ENCODE measurements around the gene ITGB4. TPM values are rescaled to one million over a fixed set of nuclear protein-coding genes. Genes with fewer than 3 reads are reported as not detected.
A peak's percentile ranks its signal among the peaks of the same experiment; 100 is the strongest.

ITGB4 gene
- polyA plus RNA-seq, 3 donors from 2014 or later, result 0.24 TPM; not detected in 2

- no peak for DNase-seq
- Mint-ChIP-seq H3K4me1 (no peaks in the 10 kb centered on the region), H3K27ac (no peak overlapping the region), H3K36me3 (peaks cover 8 to 54% (median 17%) of the 10 kb centered on the region in 3 donors), H3K27me3 (ENCODE audit: low read depth in 3 of 3) (peaks cover 2 to 3% (median 2%) of the 10 kb centered on the region in 3 donors), H3K4me3 (no peak overlapping the region), H3K9me3 (no peaks in the 10 kb centered on the region)
These were observed 16.0 kb upstream of the ITGB4 start for GRCh38 chr17:75704963-75705875.

DNA sequence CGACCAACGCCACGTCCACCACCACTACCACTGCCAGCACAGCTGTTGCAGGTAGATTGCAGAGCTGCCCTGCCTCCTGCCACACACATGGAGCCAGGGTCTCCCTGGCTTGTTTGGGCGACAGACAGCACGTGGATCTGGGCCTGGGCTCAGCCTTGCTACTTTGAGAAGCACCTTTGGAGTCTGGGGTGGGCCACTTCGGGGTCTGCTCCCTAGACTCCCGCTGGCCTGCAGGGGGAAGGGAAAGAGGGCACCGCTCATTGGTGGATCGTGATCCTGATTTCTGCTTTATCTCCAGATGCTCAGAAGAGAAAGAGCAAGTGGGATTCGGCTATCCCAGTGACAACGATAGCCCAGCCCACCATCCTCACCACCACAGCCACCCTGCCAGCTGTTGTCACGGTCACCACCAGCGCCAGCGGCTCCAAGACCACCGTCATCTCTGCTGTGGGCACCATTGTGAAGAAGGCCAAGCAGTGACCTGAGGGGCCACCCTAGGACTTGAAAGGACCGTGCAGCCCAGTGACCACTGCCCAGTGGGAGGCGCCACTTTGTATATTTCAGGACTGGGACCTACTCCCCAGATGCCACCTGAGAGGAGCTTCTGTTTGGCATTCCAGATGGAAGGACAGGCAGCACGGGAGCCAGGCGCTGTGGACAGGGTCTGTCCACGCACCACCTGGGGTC, 15.1 kb upstream of the ITGB4 start:
- peaks cover 8 to 46% (median 17%) of the 10 kb centered on the region in 3 donors for H3K36me3 Mint-ChIP-seq
- H3K4me1 Mint-ChIP-seq, result no peaks in the 10 kb centered on the region
- DNase-seq, result no peak
- no peak overlapping the region for H3K27ac Mint-ChIP-seq
- H3K9me3 Mint-ChIP-seq, result no peaks in the 10 kb centered on the region
- no peak overlapping the region for H3K4me3 Mint-ChIP-seq
- H3K27me3 Mint-ChIP-seq (ENCODE audit: low read depth in 3 of 3), result peaks cover 0 to 3% (median 2%) of the 10 kb centered on the region in 3 donors

DNA sequence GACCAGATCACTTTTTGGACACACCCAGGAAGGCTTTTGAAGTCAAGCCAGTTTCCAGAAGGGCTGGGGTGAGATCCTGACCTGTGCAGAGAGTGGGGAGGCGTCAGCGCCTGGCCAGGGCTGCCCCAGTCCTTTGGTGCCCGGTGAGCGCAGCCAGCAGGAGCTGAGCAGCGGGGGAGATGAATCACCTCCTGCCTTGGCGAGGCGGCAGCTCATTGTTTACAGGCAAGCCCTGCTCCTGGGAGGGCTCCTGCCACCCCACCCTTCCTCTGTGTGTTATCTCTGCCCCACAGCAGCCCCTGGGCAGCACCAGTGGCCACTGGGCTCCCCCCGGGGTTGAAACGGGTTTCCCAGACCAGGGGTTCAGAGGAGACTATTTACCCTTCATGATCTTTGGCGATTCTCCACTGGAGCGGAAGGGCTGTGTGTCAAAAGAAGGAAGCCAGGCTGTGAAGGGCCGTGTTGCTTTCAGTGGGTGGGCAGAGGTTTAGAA, 14.1 kb upstream of the ITGB4 start:
- peaks cover 0 to 2% (median 2%) of the 10 kb centered on the region in 3 donors for H3K27me3 Mint-ChIP-seq (ENCODE audit: low read depth in 3 of 3)
- no peaks in the 10 kb centered on the region for H3K9me3 Mint-ChIP-seq
- no peak overlapping the region for H3K4me3 Mint-ChIP-seq
- no peak for DNase-seq
- H3K27ac Mint-ChIP-seq, result no peak overlapping the region
- H3K4me1 Mint-ChIP-seq, result no peaks in the 10 kb centered on the region
- peaks cover 5 to 38% (median 11%) of the 10 kb centered on the region in 3 donors for H3K36me3 Mint-ChIP-seq

- DNase-seq, result no peak
- H3K4me3 Mint-ChIP-seq, result no peak overlapping the region
- H3K36me3 Mint-ChIP-seq, result peaks cover 0 to 14% (median under 1%) of the 10 kb centered on the region in 3 donors
- no peaks in the 10 kb centered on the region for H3K9me3 Mint-ChIP-seq
- no peaks in the 10 kb centered on the region for H3K4me1 Mint-ChIP-seq
- peaks cover 0 to 3% (median 2%) of the 10 kb centered on the region in 3 donors for H3K27me3 Mint-ChIP-seq (ENCODE audit: low read depth in 3 of 3)
- no peak overlapping the region for H3K27ac Mint-ChIP-seq
These were observed 8.8 kb upstream of the ITGB4 start for GRCh38 chr17:75712446-75712845.

DNA sequence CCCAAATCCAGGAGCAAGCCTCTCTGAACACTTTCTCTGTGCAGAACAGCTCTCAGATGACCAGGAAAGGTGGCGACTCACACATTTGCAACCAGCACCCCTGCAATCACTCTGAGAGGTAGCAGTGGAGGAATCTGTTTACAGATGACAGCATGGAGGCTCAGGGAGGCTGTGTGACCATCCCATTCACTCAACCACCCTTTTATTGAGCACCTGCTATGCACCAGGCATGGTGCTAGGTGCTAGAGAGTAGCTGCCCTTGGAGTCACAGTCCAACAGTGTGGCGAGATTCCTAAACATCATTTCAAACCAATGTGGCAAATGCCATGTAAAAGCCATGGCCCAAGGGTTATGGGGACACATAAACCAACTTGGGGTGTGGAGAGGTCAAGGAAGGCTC, 1.5 kb upstream of the ITGB4 start:
- Mint-ChIP-seq H3K27me3 (ENCODE audit: low read depth in 3 of 3) (peaks cover 2 to 3% (median 2%) of the 10 kb centered on the region in 3 donors), H3K9me3 (no peaks in the 10 kb centered on the region), H3K36me3 (no peaks in the 10 kb centered on the region), H3K4me1 (peaks cover 0 to 8% of the 10 kb centered on the region in 2 donors), H3K27ac (no peak overlapping the region), H3K4me3 (peak overlapping the region; percentile 55 to 86 (median 82))
- DNase-seq, result no peak

DNA sequence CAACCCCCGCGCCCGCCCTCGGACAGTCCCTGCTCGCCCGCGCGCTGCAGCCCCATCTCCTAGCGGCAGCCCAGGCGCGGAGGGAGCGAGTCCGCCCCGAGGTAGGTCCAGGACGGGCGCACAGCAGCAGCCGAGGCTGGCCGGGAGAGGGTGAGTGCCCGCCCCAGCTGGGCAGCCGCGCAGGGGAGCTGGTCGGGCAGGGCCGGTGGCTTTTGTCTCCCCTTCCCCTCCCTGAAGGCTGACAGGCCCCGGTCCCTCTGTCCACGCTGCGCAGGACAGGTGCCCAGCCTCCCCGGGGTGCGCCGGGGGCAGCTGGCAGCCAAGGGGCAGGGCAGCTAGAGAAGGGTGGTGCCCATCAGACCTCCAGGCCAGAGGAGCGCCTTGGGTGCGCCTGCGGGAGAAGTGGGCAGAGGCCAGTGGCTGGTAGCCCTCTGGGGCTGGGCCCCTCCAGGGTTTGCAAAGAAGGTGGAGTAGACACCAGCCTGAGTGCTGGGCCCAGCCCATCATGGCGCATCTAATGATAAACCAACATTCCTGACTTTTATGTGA, 278 bp downstream of the ITGB4 start:
- Mint-ChIP-seq H3K4me1 (peaks cover 0 to 8% of the 10 kb centered on the region in 2 donors), H3K36me3 (no peaks in the 10 kb centered on the region), H3K27ac (no peak overlapping the region), H3K4me3 (peak overlapping the region; percentile 38 to 56 (median 53)), H3K9me3 (no peaks in the 10 kb centered on the region), H3K27me3 (ENCODE audit: low read depth in 3 of 3) (peaks cover 2 to 3% (median 2%) of the 10 kb centered on the region in 3 donors)
- no peak for DNase-seq

DNA sequence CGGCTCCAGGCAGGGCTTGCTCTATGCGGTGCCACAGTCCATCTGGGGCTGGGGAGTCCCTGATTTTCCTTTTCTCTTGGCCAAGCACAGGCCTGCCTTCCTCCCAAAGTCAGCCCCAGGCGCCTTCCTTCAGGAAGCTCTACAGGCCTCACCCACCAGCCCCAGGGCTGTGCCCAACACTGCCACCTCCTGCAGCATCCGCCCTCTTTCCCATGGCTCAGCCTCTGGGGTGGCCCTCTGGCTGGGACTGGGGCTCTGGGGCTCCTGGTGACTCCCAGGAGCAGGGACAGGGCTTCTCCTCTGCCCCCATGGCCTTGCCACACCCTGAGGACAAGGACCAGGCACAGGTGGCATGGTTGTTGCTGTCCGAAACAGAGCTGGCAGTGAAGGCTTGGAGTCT, 817 bp downstream of the ITGB4 start:
- H3K36me3 Mint-ChIP-seq, result no peaks in the 10 kb centered on the region
- peak overlapping the region; percentile 38 to 56 (median 53) for H3K4me3 Mint-ChIP-seq
- peaks cover 0 to 2% (median 2%) of the 10 kb centered on the region in 3 donors for H3K27me3 Mint-ChIP-seq (ENCODE audit: low read depth in 3 of 3)
- no peak for DNase-seq
- H3K4me1 Mint-ChIP-seq, result peaks cover 0 to 8% of the 10 kb centered on the region in 2 donors
- H3K27ac Mint-ChIP-seq, result no peak overlapping the region
- H3K9me3 Mint-ChIP-seq, result no peaks in the 10 kb centered on the region

GRCh38 chr17:75722542-75723095, 1.4 kb downstream of the ITGB4 start:
- DNase-seq, result no peak
- no peak overlapping the region for H3K27ac Mint-ChIP-seq
- H3K4me1 Mint-ChIP-seq, result peaks cover 0 to 8% of the 10 kb centered on the region in 2 donors
- H3K36me3 Mint-ChIP-seq, result no peaks in the 10 kb centered on the region
- no peaks in the 10 kb centered on the region for H3K9me3 Mint-ChIP-seq
- peaks cover 0 to 2% (median 2%) of the 10 kb centered on the region in 3 donors for H3K27me3 Mint-ChIP-seq (ENCODE audit: low read depth in 3 of 3)
- H3K4me3 Mint-ChIP-seq, result peak overlapping the region in 3 of 5 donors; percentile 33 to 46 (median 43)

GRCh38 chr17:75723171-75723930, 2.1 kb downstream of the ITGB4 start:
- peak overlapping the region in 1 of 5 donors; percentile 33 for H3K4me3 Mint-ChIP-seq
- peaks cover 0 to 8% of the 10 kb centered on the region in 2 donors for H3K4me1 Mint-ChIP-seq
- no peak overlapping the region for H3K27ac Mint-ChIP-seq
- no peak for DNase-seq
- H3K9me3 Mint-ChIP-seq, result no peaks in the 10 kb centered on the region
- no peaks in the 10 kb centered on the region for H3K36me3 Mint-ChIP-seq
- H3K27me3 Mint-ChIP-seq (ENCODE audit: low read depth in 3 of 3), result peaks cover 0 to 2% (median 2%) of the 10 kb centered on the region in 3 donors

GRCh38 chr17:75724016-75725003, 3.1 kb downstream of the ITGB4 start:
- Mint-ChIP-seq H3K27me3 (ENCODE audit: low read depth in 3 of 3) (peaks cover 0 to 2% (median 2%) of the 10 kb centered on the region in 3 donors), H3K27ac (no peak overlapping the region), H3K9me3 (no peaks in the 10 kb centered on the region), H3K4me1 (peaks cover 0 to 8% of the 10 kb centered on the region in 2 donors), H3K4me3 (no peak overlapping the region), H3K36me3 (no peaks in the 10 kb centered on the region)
- no peak for DNase-seq

- Mint-ChIP-seq H3K27me3 (ENCODE audit: low read depth in 3 of 3) (peaks cover 0 to 2% (median 0%) of the 10 kb centered on the region in 3 donors), H3K4me1 (peaks cover 0 to 2% of the 10 kb centered on the region in 2 donors), H3K36me3 (no peaks in the 10 kb centered on the region), H3K9me3 (no peaks in the 10 kb centered on the region), H3K4me3 (no peak overlapping the region), H3K27ac (peak overlapping the region in 1 of 6 donors; percentile 66)
- DNase-seq, result no peak
These were observed 4.2 kb downstream of the ITGB4 start for GRCh38 chr17:75725504-75725903.

DNA sequence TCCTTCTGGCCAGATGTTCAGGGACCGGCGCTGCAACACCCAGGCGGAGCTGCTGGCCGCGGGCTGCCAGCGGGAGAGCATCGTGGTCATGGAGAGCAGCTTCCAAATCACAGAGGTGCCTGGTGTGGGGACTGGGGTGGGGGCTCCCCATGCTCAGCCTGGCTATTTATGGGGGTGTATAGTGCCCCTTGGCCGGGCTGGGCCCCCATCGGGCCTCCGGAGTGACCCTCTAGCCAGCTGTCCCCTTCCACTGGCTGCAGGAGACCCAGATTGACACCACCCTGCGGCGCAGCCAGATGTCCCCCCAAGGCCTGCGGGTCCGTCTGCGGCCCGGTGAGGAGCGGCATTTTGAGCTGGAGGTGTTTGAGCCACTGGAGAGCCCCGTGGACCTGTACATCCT, 6.1 kb downstream of the ITGB4 start:
- Mint-ChIP-seq H3K4me1 (no peaks in the 10 kb centered on the region), H3K27me3 (ENCODE audit: low read depth in 3 of 3) (no peaks in the 10 kb centered on the region), H3K27ac (no peak overlapping the region), H3K36me3 (no peaks in the 10 kb centered on the region), H3K9me3 (no peaks in the 10 kb centered on the region), H3K4me3 (no peak overlapping the region)
- no peak for DNase-seq

Measured in immature natural killer cell (primary cell).